ENCODE results near the gene CTNS. TPM values are rescaled to one million over a fixed set of nuclear protein-coding genes. Genes with fewer than 3 reads are reported as not detected.

Gene CTNS
- total RNA-seq, 1 donor from 2014 or later = 7.1 TPM

DNA sequence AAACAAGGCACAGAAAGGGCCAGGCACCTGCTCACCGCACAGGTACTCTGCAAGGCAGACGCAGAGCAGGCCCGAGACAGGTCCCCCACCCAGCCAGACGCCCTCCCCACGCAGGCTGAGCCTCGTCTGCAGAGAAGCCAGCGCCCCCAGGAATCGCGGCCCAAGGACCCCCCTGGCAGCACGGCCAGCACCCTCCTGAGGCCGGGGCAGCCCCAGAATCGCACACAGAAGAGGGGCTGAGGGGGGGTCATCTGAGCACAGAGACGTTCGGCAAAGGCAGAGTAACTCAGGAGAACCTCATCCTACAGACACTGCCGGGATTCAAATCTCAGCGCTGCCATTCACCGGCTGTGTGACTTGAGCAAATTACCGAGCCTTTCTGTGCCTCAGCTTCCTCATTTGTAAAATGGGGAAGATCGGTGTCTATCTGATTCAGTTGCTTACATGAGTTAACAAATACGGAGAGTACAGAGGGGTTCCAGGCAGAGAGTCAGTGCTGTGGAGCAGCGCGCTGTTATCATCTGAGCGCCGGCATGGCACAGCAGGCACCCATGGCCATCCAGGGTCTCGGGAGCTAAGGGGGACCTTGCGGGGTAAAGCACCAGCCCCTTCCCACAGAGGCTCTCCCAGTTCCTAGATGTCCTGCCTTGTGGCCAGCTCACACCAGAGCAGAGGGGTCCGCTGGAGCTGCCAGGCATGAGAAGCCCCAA is 42.4 kb downstream of the CTNS start:
- no peak for ATAC-seq
- intact Hi-C loops (cut with micrococcal nuclease) = no loop called here
- no peak for DNase-seq

DNA sequence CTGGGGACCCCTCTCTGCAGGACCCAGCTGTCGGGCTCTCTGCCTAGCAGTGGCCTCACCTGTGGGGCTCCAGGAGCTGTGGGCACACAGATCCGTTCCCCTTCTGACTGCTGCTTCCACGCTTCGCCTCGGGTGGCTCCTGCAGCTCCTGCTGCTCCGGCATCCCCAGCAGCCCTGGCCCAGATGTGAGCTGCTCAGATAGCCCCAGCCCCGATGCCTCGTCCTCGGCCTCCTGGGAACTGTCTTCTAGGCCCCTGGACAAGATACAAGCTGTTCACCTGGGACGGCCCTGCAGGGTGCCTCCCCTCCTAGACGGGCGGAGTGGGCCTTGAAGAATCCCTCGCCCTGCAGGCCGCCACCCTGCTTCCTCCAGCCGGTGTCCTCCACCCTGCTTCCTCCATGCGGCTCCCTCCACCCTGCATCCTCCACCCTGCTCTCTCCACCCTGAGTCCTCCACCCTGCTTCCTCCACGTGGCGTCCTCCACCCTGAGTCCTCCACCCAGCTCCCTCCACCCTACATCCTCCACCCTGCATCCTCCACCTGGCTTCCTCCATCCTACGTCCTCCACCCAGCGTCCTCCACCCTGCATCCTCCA is 43.1 kb downstream of the CTNS start:
- intact Hi-C loops (cut with micrococcal nuclease) = no loop called here
- ATAC-seq (no peak), DNase-seq (no peak)

DNA sequence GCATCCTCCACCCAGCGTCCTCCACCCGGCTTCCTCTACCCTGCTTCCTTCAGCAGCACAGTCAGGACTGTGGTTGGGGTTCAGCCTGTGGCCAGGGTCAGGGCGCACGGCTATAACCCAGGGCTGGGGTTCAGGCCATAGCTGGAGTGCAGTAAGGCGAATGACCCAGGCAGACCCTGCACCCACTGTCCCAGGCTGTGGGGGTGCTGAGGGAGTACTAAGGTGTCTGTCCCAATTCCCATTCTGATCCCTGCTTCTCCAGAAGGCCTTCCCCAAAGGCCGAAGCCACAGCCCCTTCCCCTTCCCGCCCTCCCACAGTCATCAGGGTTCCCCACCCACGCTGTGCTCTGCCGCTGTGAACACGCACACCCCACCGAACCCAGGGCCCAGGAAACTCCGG is 44.5 kb downstream of the CTNS start:
- intact Hi-C loops (cut with micrococcal nuclease) = no loop called here
- ATAC-seq (no peak), DNase-seq (no peak)

DNA sequence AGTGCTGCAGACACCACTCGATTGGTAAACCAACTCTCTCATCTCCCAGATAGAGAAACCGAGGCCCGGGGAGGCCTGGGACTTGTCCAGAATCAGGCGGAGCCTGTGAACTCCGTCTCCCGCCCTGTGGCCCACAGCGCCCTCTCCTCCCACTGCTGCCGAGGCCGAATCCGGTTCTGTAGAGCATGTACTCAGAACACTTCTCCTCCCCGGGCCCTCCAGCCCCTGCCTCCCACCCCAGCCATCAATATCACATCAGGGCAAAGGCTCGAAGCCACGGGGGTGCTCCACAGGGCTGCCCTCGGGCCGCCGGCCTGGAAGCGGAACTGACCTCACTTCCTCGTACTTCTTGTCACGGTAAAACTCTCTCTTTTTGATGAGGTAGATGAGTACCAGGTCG is 45.0 kb downstream of the CTNS start:
- DNase-seq = no peak
- ATAC-seq = no peak
- intact Hi-C loops (cut with micrococcal nuclease) = no loop called here

DNA sequence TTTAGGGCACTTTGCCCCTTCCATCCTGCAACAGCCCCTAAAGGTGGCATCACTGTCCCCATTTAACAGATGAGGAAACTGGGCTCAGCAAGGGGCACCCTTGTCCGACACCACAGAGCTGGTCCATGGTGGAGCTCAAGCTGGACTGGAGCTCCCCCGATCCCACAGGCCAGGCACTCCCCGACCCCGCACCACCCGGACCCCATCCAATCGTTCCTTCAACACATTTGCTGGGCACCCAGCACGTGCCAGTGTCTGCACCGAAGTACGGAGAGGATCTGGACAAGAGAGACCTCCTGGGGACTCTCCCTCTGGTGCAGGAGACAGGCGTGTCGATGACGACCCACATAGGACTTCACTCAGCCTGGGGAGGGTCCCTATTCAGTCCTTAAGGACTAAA is 45.5 kb downstream of the CTNS start:
- no peak for ATAC-seq
- intact Hi-C loops (cut with micrococcal nuclease) = no loop called here
- DNase-seq = no peak

DNA sequence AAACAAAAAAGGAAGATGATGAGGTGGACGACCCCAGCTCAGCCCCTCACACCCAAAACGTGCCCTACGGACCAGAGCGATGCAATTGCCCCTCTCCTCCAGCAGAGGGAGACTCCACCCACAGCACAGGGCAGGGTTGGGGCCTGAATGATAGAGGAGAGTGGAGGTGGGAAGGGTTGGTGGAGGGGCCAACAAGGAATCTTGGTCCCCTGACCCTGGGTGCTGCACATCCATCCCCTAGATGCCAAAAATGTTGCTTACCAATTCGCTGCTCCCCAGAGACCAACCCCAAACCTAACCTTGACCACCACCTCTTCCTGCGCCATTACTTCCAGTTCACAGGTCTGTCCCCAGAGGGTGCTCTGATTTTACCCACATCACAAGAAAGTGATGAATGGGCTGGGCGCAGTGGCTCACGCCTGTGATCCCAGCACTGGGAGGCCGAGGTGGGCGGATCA is 46.5 kb downstream of the CTNS start:
- ATAC-seq (peak; percentile 77), DNase-seq (no peak)
- intact Hi-C loops (cut with micrococcal nuclease) = no loop called here

DNA sequence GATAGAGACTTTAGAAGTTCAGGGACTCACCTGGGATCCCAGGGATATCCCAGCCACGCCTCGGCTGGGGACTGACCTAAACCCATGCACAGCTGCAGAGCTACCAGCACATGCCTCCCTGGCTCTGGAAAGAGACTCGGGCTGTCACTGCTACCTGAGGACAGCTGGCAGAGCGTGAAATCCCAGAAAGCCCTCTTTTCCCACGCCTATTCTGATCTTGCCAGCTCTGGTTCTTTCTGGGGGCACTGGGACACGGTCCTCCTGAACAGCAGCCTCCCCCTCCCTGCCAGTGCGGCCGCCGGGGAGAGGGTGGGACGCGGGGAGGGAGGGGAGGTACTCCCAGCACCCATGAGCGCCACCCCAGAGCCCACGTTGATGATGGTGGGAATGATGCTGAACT is 48.6 kb downstream of the CTNS start:
- intact Hi-C loops (cut with micrococcal nuclease) = no loop called here
- ATAC-seq (no peak), DNase-seq (no peak)

DNA sequence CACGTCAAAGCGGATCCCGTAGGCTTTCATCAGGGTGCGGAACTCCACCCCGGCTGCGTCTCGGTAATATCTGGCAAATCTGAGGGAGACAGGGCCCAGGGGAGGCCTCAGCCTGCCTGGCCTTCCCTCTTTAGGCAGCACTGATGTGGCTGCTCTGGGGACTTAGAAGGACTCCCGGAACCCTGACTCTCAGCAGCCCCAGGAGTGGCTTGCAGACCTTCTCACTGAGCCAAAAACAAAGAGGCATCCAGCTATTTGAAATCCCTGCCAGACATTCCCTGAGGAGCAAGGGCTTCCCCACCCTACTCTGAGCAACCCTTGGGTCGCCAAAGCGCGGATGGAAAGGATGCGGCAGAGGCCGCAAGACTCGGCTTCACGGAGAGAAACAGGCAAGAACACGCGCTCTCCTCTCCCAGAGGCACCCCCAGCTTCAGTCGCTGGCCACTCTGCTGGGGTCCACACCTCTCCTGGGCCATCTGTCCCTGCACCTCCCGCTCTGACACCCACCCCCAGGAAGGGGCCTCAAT is 51.5 kb downstream of the CTNS start:
- intact Hi-C loops (cut with micrococcal nuclease) = no loop called here
- ATAC-seq (no peak), DNase-seq (no peak)

DNA sequence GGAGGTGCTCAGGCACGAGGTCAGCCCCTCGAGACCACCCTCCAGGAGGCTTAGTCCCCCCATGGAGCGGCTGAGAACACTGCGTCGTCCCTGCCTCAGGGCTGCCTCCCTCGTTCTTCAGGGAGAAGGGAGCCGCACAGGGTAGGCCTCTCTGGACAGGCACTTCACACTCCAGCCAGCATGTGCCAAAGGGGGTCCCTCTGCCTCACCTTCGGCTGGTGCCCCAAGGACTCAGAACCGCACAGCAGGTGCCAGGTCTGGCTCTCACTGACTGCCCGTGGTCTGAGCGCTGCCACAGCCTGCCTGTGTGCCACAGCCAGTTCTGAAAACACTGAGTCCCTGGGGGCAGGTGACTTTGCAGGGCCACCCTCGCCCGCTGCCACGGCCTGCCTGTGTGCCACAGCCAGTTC is 52.3 kb downstream of the CTNS start:
- intact Hi-C loops (cut with micrococcal nuclease) = no loop called here
- DNase-seq = no peak
- no peak for ATAC-seq

DNA sequence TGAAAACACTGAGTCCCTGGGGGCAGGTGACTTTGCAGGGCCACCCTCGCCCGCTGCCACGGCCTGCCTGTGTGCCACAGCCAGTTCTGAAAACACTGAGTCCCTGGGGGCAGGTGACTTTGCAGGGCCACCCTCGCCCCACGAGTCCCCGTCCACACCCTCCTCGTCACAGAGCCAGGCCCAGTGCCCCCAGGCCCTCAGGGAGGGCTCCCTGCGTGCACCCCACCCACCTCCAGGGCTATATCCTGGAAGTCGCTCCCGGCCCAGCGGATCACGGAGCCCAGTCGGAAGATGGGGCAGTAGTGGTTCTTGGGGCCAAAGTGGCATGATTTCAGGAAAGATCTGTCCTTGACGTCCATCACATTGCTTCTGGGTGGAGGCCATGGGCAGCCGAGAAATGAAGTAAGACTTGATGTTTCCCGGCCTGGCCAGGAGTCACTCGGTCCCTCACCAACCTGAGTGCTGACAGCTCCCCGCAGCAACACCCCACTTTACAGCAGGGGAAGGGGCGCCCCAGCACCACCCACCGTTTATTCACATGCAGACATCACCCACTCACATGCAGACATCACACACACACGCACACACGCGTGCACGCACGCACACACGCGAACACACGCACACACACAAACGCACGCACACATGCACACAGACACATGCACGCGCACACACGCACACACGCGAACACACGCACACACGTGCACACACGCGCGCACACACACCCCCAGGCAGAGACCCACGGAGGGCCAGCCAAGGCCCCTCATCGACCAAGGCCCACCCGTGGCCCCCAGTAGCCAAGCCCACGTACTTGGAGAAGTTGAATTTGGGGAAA is 52.9 kb downstream of the CTNS start:
- ATAC-seq (no peak), DNase-seq (no peak)
- intact Hi-C loops (cut with micrococcal nuclease) = no loop called here

DNA sequence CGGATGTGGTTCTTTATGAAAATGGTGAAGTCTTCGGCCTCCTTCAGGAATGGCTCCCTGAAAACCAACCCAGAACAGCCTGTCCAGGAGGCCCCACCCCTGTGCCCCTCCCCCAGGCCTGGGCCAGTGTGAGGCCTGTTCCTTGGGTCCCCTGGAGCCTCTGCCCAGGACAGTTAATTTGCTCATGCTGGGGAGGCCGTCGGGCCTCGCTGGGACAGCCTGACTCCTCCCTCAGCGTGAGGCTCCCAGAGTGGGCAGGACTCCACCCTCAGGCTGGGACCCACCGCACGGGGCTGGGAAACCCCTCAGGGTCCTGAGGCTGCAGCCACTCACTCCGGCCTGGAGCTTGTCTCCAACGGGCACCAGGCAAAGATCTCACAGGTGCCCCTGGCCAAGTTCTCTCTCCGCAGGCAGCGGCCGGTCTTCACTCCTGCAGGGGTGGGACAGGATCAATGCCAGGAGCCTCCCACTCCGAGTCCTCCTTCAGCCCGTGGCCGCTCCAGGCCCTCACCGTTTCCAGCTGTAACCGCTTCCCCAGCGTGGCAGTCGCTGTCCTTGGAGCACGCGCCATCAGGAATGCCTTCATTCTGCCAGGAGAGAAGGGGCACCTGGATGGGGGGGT is 53.6 kb downstream of the CTNS start:
- intact Hi-C loops (cut with micrococcal nuclease) = no loop called here
- ATAC-seq (no peak), DNase-seq (no peak)

DNA sequence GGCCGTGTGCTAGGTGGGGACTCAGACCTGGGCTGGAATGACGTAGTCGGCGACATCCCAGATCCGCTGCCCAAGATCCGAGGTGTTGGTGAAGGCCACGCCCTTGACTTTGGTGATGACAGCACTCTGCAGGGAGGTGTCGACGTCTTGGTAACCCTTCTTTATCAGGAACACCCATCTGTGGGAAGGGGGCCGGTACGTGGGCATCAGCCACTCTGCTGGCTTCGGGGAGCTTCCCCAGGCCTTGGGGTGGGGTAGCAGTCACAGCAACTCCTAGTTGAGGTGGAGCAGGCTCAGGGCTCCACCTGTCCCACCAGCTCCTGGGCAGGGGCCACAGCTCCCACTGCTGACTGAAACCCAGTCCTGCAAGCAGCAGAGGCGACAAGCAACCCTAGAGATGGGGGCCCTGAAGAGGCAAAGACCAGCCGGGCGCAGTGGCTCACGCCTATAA is 55.1 kb downstream of the CTNS start:
- ATAC-seq = no peak
- no peak for DNase-seq
- intact Hi-C loops (cut with micrococcal nuclease) = no loop called here

DNA sequence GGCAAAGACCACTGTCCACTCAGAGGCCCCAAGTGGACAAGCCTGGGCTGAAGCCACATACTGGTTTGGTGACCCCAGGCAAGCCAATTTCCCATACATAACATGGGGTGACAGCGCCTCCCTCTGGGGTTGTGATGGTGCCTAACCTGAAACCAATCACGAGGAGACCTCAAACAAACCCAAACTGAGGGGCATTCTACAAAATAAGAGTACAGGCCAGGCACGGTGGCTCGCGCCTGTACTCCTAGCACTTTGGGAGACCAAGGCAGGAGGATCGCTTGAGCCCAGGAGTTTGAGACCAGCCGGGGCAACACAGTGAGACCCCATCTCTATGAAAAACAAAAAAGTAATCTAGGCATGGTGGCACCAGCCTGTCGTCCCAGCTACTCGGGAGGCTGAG is 55.8 kb downstream of the CTNS start:
- DNase-seq (no peak), ATAC-seq (no peak)
- intact Hi-C loops (cut with micrococcal nuclease) = no loop called here

DNA sequence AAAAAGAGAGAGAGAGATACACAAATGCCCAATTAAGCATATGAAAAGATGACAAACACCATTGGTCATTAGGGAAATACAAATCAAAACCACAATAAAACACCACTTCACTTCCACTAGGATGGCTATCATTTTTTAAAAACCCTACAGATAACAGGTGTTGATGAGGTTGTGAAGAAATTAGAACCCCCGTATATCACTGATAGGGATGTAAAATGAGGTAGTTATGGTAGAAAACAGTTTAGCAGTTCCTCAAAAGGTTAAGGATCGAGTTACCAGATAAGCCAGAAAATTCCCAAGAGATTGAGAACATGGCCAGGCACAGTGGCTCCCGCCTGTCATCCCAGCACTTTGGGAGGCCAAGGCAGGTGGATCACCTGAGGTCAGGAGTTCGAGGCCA is 56.6 kb downstream of the CTNS start:
- DNase-seq = no peak
- no peak for ATAC-seq
- intact Hi-C loops (cut with micrococcal nuclease) = no loop called here

DNA sequence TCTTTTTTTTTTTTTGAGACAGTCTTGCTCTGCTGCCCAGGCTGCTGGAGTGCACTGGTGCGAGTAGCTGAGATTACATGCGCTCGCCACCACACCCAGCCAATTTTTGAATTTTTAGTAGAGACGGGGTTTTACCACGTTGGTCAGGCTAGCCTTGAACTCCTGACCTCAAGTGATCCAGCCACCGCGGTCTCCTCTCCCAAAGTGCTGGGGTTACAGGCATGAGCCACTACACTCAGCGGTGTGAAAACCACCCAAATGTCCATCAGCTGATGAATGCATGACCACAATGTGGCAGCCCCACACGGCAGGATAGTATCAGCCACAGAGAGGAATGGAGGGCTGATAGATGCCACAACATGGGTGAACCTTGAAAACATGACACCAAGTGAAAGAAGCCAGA is 57.3 kb downstream of the CTNS start:
- DNase-seq (no peak), ATAC-seq (no peak)
- intact Hi-C loops (cut with micrococcal nuclease) = no loop called here

DNA sequence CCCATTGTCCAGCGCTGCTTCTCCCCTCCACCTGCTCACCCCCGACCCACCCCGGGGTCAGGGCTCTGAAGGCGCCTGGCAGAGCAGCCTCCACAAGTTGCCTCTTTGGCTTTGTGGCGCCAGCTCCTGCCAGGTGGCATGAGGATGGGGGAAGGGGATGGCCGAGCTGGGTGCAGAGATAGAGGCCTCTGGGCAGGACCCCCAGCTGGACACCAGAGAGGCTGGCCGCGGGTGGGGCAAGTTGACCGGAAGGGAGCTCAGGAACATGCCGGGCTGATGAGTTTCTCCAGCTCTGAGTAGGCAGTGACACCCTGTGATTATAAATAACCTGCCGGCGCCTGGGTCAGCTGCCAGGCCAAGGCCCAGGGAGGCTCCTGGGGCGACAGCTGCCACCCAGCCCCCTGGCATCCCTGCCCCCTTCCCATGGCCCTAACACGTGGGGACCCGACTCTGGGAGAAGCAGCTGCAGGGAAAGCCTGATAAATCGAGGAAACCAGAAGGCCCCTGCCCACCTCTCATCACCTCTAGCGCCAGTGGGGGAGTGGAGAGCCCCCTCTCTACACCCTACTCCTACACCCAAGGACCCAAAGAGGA is 58.7 kb downstream of the CTNS start:
- DNase-seq (peak; percentile 72), ATAC-seq (peak; percentile 90)
- intact Hi-C loops (cut with micrococcal nuclease) = no loop called here

DNA sequence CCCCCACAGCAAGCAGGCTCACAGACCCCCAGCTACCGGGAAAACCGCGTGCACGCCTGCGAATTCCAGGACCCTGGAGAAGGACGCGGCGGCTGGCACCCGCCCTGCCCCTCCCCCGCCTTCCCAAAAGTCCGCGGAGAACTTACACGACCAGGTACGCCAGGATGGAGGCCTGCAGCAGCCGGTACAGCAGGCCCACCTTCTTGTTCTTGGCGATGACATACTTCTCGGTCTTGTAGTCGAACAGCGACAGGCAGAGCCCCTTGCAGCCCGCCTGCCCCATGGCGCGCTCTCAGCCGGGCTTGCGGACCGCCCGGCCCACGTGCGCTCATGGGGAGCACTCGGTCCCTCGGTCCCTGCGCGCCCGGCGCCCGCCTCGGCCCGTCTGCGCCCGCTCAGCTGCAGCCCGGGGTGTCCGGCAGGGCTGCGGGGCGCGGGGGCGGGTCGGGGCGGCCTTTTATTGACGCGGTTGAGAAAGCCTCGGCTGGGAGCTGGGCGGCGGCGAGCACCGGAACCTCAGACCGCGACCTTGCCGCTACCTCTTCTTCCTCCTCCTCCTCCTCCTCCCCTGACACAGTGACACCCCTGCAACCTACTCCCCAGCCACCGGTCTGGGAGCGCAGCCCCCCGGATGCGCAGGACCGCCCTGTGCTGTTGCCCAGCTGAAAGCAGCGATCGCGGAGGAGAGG is 59.3 kb downstream of the CTNS start, which contains the start of gene P2RX5:
TSS of gene P2RX5 (minus strand) at position 433 of the 689 bp plus-strand sequence. CDS start at position 283, 150 bp downstream.
- DNase-seq (peak; percentile 45), ATAC-seq (peak; percentile 61)
- intact Hi-C loops (cut with micrococcal nuclease) = no loop called here

DNA sequence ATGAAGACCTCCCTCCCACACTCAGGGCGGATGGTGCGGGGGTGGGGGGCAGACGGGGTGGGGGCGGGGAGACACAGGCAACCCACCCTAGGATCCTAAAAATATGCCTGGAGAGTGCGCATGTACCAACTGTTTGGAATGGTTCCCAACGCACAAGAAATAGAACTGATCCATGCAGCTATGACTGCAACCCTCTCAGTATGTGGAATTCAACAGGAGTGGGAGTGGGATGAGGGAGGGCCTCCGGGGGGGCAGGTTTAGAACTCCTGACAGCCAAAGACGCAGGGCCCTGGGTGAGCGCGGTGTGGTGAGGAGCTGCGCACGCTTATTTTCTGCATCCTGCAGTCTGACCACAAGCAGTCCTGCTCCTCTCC is 60.5 kb downstream of the CTNS start:
- intact Hi-C loops (cut with micrococcal nuclease) = no loop called here
- DNase-seq (no peak), ATAC-seq (peak; percentile 40)

DNA sequence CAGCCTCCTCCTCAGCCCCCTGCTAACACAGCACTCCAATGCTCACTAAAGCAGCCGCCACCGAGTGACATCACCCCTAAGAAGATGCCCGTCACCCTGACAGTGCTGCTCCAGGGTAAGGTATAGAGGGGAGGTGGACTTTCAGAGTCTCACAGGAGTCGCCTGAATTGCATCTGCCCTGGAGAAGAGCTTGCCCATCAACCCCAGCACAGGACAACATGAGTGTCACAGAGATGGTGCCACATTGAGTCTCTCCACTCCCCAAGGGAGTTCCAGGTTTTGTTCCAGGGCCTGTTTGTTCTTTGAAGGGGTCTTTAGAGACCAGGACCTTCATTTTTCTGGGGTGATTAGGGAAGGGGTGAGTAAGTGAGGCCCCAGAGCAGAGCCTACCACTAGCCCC is 61.6 kb downstream of the CTNS start:
- intact Hi-C loops (cut with micrococcal nuclease) = no loop called here
- ATAC-seq (no peak), DNase-seq (no peak)

All from left ventricle myocardium superior (tissue), 1 donor.